Measurements from ENCODE around the gene NPHS1.

GRCh38 chr19:35885904-35886303, 33.6 kb upstream of the NPHS1 start:
- TF ChIP-seq, protein P1, sequence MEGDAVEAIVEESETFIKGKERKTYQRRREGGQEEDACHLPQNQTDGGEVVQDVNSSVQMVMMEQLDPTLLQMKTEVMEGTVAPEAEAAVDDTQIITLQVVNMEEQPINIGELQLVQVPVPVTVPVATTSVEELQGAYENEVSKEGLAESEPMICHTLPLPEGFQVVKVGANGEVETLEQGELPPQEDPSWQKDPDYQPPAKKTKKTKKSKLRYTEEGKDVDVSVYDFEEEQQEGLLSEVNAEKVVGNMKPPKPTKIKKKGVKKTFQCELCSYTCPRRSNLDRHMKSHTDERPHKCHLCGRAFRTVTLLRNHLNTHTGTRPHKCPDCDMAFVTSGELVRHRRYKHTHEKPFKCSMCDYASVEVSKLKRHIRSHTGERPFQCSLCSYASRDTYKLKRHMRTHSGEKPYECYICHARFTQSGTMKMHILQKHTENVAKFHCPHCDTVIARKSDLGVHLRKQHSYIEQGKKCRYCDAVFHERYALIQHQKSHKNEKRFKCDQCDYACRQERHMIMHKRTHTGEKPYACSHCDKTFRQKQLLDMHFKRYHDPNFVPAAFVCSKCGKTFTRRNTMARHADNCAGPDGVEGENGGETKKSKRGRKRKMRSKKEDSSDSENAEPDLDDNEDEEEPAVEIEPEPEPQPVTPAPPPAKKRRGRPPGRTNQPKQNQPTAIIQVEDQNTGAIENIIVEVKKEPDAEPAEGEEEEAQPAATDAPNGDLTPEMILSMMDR (IDR thresholded peaks at IDR 0.05; ENCODE audit: low read depth, low read length, poor library complexity, severe bottlenecking): no peak
- no peak for TF ChIP-seq EZH2phosphoT487 (IDR thresholded peaks at IDR 0.05; ENCODE audit: borderline replicate concordance, low read length)

All from DOHH2 (cell line).